IPS DF 4.7 (cell line): ENCODE data around the gene CENPT.
"Not testable (repeated sequence)": the region's sequence is repeated elsewhere in the genome, so short reads cannot be mapped to it uniquely, and the experiment has no call there.

Experiments used
- DNase-seq: peaks from one replicate; pipeline ENCODE4 v3.0.0-alpha.2; 2013; ENCODE audit warnings: low spot score; ENCODE audit errors: extremely low read depth

Gene CENPT

DNA sequence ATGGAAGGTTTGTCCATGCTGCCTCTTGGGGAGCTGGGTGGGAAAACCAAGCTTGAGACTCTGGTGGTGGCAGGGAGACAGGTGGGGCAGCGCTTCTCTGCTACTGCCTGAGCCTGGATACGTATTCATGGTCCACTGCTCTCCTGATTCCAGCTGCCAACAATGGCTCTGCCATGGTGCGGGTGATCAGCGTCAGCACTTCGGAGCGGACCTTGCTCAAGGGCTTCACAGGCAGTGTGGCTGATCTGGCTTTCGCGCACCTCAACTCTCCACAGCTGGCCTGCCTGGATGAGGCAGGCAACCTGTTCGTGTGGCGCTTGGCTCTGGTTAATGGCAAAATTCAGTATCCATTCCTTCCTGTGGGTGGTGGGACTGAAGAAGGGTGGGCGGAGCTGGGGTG is 29.6 kb upstream of the CENPT start:
- no peak for DNase-seq

DNA sequence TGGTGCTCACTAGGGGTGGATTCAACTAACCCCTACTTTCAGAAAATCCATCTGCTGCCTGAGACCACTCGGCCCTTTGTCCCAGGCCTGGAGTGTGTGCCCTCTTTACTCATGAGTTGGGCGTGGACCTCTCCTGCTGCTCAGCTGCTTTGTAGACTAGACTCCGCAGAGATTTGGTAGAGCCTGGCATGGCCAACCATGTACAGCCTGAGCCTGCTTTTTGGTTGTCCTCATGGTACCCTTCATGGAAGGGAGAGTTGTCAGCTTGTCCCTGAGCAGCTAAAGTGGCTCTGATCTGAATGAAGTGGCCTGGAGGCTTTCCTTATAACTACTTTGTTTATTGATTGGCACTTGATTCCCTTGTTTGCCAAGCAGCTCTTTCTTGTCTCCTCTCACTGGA is 26.9 kb upstream of the CENPT start:
- DNase-seq = no peak

DNA sequence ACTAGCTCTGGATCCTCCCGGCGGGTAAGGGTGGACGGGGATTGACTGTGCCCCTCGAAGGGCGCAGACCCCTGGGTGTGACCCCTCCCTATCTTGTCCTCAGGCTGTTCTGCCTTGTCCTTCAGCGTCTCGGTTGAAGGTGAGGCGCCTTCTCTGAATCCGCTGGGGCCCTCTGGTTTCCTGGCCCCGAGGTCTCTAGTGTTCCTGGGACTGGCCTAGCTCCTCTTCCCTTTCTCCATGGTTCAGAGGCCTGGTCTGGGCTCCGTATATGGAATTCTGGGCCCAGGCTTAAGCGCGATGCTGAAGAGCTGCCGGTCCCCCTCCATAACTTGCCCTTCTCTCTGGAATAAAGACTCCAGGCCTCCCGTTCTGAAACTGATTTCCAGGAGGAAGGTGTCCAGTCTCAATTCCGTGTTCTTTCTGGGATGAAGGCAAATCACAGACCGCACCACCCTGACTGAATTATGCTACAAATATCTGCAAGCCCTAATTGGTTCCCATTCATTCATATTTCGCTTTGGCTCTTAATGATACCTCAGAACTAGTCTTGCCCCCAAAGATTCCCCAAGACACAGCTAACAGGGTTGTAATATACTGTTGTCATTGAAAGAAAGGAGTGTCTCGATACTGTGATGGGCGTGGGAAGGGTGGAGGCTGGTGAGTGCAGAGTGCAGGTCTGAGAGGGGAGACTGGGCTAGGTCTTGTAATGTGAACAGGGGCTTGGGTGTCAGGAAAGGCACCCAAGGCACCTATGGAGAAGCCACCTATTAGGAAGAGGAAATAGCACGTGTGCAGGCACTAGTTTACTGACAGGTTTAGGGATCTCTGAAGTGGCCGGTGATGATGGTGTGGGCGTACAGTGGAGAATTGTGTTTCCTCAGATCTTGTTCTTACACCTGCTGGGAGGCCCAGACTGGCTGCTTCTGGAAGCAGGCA is 26.2 kb upstream of the CENPT start:
- no peak for DNase-seq

DNA sequence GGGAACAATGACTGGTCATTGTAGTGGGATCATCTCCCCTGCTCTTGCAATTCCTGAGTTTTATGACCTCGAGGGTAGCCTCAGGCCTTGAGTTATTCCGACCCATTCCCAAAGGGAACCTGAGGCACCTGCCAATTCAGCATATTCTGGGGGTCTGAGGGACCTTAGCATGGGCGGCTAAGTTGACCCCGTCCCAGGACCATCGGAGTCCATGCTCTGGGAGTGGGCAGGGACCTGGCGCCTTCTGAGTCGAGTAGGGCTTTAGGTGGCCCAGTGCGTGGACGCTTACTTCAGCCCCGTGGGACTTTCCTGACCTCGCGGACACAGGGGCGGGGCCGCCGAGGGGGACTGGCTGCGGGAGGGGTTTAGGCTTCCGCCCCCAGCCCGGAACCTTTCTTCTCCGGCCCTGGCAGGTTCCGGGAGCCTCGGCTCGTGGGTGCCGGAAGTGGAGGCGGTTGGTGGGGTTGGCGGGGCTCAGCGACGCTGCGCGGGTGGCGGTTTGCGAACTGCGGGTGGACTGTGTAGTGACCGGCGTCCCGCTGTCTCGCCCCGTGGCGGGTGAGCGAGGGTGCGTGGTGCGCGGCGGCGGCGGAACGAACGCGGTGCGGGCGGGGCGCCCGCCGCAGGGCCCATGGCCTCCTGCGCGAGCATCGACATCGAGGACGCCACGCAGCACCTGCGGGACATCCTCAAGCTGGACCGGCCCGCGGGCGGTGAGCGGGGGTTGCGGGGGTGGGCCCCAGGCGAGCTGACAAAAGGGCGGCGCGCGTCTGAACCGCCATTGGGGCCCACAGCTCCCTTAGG is 25.3 kb upstream of the CENPT start, which contains the start of gene EDC4:
Gene EDC4 (plus strand): TSS at position 422 of the 804 bp plus-strand sequence. CDS start 210 bp downstream, at position 632.
- no peak for DNase-seq

DNA sequence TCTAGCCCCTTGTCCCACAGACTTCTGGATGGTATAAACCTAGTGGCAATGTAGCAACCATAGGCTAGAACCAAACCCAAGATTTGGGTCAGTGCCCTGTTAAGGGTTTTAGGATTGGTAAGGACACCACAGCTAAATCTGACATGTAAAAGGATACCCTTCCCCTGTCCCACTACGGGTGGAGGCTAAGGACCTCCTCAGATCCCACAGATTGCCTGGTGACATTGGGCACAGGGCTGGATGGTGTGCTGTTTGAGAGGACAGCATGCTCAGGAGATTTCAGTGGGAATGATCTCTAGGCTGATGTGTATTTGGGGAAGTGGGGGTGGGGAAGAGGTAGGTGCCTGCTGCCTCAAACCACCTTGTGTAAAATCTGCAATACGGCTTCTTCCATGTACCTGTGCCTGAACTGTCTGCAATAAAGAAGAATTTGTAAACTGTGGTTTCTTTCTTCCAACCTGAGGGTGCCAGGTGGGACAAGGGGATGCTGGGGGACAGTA is 24.7 kb upstream of the CENPT start:
- no peak for DNase-seq

DNA sequence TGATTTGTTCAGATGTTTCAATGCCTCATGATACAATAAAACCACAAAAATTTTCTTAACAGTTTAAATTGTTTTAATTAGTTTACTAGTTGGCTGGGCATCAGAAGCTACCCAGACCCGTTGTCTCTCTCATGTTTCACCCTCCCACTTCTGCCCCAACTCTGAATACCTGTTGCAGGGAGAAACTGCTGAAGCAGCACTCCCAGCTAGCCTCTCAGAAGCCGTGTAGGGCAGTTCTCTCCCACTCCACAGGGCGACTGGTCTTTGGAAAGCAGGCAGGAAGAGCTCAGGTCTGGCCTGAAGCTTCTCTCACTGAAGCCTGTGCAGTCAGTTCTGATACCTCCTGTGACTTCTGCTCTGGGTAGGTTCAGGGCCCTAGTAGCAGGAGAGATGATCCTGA is 23.8 kb upstream of the CENPT start:
- DNase-seq = no peak

DNA sequence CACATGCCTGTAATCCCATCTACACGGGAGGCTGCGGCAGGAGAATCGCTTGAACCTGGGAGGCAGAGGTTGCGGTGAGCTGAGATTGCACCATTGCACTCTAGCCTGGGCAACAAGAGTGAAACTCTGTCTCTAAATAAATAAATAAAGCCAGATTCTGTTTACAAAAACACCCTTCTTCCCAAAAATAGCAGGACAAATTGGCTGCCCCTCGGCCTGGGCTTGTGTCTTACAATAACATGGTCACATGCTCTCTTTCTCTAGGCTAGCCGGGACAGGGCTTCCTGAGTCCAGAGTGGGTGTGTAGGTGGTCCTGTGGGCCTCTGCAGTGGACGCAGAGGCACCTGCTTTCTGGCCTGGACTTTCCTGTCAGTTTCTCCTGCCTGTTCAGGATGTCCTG is 22.2 kb upstream of the CENPT start:
- DNase-seq = no peak

DNA sequence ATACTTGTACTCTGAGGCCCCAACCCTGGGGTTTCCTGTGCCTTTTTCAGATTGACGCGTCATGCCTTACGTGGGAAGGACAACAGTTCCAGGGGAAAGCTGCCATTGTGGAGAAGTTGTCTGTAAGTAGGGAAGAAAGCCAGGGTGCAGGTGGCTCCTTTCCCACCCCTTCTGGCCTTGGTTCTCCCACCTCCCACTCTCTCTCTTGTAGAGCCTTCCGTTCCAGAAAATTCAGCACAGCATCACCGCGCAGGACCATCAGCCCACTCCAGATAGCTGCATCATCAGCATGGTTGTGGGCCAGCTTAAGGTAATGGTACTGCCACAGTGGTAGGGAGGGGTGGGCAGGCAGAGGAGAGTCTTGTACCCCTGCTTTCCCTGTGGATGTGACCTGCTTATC is 20.8 kb upstream of the CENPT start:
- no peak for DNase-seq

DNA sequence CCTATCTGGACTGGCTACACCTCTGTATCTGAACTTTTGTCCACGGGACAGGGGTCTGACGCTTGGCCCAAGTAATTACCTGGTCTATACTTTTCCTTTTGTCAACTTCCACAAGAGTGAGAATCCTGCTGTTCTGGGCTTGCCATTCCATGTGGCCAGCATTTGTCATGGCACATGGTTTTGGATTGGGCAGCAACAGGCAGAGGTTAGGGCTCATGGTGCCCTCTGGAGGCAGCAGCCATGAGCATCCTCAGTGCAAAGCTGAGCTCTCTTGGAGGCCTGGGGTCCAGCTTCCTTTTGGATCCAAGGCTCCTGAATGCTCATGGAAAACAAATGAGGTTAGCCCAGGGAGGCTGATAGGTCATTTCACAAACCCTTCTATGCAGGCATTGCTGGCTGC is 17.8 kb upstream of the CENPT start:
- DNase-seq = no peak

DNA sequence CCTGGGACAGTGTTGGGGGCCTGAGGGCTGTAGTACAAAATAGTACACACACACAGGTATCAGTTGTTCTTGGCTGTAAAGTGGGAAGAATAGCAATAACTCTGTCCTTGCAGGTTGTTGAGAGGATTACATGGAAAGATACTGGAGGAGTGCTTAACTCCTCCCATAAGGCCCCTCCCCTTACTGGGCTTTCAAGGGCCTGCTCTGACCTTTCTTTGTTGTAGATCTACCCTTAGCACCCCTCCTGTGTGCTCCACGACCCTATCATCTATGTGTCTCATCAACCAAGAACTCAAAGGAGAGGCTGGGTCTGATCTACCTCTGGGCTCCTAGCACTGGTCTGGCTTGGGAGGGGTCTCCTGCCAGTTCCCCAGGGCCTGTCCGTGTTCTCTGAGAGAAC is 17.1 kb upstream of the CENPT start:
- DNase-seq = no peak

DNA sequence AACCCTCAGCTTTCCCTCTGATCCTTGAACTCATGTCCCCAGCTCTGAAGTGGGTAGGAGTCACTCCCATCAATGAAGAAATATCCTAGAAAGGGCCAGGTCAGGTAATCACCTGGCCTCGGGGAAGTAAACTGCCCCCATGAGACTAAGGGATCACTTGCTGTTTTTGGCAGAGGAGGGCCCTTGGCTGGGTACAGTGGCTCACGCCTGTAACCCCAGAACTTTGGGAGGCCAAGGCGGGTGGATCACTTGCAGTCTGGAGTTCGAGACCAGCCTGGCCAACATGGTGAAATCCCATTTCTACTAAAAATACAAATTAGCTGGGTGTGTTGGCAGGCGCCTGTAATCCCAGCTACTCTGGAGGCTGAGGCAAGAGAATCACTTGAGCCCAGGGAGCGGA is 16.6 kb upstream of the CENPT start:
- DNase-seq = not testable (repeated sequence)

DNA sequence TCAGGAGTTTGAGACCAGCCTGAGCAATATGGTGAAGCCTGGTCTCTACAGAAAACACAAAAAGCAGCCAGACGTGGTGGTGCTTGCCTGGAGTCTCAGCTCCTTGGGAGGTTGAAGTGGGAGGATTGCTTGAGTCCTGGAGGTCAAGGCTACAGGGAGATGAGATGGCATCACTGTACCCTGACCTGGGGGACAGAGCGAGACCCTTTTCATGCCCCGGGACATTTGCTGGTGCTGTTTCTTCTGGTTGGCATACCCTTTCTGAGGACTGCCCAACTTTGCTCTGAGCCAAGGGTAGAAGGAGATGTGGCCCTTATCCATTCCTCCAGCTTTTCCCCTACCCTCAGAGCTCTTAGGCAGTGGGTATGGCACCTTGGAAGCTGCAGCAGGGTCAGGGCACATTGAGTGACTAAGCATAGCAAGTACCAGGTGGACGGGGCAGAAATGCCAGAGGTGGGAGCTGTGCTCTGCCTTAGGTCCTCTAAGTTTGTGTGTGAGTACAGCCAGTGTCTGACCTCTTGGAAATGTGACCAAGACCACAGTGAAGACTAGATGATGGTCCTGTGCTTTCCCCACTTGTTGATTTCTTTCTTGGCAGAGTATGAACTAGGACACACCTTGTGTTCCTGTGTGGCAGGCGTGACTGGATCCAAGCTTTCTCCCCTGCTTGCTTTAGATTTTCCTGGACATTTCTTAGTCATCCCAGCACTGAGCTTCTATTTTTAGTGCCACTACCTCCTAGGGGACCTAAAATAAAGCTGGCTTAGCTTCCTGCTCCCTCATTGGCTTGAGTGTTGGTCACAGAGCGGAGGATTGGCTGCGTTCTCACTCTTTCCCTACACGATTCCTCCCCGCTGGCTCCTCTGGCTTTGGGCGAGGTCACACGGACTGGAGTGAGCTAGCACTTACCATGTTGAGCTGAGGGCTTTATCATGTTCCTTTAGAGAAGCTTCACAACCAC is 15.4 kb upstream of the CENPT start:
- DNase-seq = no peak

DNA sequence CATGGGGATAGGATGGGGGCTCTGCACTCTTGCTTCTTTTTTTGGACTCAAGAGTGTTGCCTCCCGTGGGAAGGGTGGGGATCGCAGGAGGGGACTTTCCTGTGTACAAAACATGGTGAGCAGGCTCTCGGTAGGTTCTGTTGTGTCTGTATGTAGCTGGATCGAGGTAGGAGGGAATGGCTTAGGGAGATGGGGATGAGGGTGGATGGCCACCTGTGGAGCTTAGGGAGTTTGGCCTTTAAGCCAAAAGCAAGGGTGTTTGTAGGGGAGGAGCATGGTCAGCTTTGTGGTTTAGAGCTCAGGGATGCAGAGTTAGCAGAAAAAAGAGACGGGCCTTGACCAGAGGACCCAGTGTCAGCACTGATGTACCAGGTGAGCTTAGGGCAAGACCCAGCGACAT is 14.4 kb upstream of the CENPT start:
- DNase-seq = no peak

DNA sequence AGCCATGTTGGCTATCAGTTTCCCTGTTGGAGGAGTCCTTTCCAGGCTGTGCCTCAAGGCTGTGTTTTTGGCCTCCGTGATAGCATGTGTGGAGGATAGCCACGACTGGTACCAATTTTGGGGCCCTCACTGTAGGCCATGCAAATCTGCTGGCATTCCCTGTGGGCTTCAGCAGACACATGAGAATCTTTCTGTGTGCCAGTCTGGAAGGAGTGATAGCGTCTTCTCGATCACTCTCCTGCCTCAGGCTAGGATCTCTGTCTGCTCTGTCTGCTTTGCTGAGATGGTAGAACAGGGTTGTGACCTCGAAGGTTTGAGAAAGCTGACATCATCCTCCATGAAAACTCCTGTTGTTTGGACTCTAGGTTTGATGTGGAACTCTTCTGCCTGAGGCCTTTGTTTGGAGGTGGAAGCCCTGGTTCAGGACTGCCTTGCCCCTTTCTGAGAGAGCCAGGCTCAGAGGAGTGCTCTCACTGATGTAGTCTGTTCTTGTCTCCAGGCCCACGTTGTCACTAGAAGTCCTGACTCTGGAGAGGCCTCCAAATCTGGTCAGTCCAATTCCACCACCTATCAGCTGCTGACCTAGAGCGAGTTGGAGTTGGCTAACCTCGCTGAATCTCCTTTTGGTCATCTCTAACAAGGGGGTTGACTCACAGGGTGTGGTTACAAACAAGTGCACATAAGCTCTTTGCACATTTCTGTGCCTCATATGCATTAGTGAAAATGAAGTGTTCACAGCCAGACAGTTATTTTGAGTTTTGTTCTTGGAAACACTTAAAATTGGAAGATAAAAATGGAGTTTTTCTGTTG is 13.3 kb upstream of the CENPT start:
- no peak for DNase-seq

DNA sequence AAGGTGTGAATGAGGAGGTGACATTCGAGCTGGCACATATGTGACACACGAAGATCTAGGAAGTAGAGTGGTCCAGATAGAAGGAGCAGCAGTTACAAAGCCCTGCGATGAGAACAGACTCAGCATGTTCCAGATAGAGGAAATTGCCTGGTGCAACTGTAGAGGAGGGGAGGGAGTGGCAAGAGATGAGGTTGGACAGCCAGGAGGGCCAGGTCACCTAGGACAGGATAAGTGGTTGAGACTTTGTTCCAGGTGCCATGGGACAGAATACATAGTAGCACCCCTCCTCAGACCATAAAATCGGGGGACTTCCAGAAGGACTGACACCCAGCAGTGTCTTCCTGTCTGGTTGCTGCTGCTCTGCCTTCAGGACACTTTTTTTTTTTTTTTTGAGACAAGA is 11.0 kb upstream of the CENPT start:
- no peak for DNase-seq

DNA sequence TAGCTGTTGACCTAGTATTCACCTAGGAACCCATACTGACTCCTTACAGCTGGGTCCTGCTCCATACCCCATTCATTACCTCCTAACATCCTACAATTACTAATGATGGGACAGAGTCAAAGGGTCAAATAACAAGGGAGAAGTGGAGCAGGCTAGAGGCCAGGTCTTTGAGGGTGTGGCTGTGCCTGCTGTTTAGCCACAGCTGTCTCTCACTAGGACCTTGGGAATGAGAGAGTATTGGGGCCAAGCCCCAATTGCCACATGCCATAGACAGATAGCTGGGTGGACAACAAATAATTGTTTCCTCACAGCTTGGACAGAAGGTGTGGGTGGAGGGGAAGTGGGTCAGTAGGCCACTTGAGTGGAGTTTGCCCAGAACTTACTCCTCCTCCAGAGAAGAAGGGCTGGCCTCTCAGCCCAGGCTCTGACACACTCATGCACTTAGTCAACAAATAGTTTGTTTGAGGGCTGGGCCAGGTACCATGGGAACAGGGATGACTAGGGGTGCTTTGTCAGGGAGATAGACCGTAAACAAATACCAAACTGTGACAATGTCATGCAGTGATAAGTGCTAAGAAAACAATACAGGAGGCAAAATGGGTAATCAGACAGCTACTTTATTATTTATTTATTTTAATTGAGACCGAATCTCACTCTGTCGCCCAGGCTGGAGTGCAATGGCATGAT is 10.2 kb upstream of the CENPT start:
- DNase-seq = no peak

DNA sequence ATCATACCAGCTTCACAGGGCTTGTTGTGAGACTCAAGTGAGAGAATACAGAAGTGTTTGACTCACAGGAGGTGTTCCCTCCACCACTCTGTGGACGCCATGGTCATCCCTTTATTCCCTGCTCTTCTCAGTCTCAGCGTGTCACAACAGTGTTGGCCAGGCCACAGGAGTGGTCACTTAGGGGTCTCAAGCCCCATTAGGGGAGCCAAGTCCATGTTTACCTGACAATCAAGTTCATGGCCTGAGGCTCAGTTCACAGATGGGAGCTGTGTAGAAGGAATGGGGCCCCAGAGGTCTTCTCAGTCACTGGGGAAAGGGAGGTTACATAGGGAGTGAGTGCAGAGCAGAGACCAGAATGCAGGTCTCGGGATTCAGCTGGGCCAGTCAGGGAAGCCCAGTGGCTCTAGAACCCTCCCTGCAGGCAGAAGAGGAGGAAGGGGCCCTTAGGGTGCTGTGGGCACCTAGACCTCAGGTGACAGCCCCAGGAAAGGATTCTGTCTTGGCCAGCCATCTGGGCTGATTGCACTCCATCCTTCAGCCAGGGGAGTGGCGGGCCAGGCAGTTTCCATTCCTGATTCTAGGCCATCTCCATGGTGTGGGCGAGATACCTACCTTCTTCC is 9.5 kb upstream of the CENPT start:
- no peak for DNase-seq

DNA sequence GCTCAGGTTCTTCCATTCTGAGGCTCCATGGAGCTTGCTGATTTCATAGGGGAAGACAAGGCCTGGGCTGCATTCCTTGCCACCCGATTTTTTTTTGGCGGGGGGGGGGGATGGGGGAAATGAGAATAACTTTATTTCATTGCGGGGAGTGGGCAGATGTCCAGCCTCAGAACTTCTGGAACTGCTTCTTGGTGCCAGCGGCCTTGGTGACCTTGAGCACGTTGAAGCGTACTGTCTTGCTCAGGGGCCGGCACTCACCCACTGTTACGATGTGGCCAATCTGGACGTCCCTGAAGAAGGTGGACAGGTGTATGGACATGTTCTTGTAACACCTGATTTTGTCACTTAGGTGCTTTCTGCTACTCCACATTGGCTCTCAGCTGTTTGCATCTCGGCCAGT is 8.3 kb upstream of the CENPT start:
- DNase-seq = no peak

DNA sequence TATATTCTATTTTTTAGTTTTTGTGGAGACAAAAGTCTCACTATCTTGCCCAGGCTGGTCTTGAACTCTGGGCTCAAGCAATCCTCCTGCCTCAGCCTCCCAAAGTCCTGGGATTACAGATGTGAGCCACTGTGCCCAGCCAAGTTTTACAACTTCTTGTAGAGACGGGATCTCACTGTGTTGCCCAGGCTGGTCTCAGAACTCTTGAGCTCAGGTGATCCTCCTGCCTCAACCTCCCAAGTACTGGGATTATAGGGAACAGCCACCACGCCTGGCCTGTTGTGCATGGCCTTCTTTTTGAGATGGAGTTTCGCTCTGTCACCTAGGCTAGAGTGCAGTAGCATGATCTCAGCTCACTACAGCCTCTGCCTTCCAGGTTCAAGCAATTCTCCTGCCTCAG is 6.2 kb upstream of the CENPT start:
- no peak for DNase-seq
